Stromal cell of bone marrow (primary cell): Measurements from ENCODE around the gene MCCD1.
"Not testable (repeated sequence)": the region's sequence is repeated elsewhere in the genome, so short reads cannot be mapped to it uniquely, and the experiment has no call there.

ENCODE experiments used
- DNase-seq: peaks from one replicate; pipeline ENCODE4 v3.0.0-alpha.2; 2012; ENCODE audit warnings: low read depth

Gene MCCD1

DNA sequence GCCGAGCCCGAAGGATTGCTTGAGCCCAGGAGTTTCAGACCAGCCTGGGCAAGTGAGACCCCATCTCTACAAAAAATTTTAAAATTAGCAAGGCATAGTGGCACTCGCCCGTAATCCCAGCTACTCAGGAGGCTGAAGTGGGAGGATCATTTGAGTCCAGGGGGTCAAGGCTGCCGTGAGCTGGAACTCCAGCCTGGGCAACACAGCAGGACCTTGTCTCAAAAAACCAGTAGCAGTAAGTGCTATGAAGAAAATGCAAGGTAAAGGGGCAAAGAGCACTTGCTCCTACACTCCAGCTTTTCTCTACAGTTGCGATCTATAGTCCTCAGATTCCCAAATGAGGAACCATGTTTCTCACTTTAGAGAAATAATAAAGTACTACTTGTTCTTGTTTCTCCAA, 14.9 kb downstream of the MCCD1 start:
- no peak for DNase-seq

DNA sequence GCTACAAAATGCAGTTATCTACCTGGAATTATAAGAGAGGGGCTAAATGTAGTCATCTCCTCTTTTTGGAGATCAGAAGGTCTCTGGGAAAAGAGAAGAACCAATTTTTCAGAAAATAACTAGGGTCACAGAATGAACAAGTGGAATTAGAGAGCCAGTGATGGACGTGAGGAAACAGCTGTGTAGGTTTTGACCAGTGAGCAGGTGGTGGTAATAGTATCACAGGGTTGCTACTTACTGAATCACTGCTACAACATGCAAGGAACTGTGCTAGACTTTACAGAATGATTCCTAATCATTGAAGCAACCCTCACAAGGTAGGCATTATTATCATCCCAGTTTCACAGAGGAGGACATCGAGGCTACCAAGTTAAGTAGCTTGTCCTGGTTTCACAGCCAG, 15.9 kb downstream of the MCCD1 start:
- DNase-seq = no peak

DNA sequence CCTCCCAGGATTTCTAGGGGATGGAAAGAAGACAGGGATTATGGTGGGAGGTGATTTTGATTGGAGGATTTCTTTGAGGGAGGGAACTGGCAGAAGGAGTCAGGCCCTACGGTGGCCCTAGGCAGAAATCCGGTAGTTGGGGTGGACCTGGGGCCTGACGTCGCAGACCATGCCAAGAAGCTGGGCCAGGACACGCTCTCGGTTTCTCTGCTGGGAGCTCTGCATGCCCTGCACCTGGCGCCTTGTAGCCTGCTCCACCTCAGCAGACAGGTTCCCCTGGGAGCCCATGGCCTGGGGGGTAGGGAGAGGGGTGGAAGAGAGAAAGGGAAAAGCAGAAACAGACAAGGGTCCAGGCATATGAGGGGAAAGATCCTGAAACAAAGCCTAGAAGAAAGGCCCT, 16.5 kb downstream of the MCCD1 start:
- no peak for DNase-seq

DNA sequence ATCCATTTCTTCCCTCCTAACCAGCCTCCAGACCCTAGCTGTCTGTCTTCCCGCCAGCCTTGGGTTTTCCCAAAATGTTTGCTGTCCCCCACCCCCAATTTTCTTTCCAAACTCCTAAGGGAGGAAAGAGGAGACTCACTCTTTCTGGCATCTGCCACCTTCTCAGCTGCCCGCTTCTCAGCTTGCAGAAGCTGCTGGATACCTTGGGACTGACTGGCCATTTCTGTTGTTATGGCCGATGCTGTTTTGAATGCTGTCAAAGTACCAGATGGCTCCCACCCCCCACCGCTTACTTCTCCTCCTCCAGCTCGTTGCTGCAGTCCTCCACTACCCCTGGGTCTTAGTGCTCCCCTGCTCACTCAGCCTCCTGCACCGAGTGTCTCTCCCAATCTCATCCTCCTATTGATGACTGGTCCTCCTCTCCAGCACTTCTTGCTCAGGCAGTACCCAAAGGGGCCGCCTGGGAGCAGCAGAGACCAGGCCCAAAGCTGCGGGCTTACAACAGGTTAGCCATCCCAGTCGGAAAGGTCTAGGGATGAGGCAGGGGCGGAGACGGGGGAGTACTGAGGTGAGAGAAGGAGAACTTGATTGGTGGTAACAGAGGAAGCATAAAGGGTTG, 17.7 kb downstream of the MCCD1 start, which contains the start of gene ATP6V1G2:
ATP6V1G2 (minus strand) TSS at position 270 of the 619 bp plus-strand sequence; CDS start at position 221, 49 bp downstream.
- peak; percentile 89 for DNase-seq

DNA sequence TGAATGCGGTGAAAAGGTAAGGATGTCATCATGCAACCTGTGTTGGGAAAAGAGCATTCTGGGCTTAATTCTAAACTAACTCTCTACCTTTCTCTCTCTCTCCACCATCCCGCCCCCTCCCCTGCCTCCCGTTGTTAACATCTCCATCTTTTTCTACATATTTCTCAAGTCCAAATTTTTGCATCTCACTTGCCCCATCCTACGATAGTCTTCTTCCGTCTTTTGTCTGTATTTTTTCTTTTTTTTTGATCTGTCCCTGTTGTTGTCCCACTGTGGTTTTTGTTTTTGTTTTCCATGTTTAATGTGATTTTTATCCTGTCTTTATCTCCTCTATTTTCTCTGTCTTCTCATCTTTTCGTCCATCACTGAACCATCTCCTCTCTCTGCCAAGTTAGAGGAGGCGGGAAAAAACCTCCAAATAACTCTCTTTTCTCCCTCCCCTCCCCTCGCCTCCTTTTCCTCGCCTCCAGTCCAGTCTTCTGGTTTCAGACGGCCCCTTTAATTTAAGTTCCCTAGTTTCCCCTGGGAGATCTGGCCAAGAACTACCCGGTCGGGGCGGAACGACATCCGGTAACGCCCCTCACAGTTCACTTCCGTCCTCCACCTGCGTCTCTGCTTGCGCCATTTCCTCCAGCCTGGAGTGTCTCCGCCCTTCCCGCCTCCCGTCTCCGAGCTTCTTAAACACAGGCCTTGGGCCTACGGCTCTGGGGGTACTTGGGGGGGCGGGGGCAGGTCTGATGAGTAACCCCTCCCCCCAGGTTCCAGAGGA, 18.4 kb downstream of the MCCD1 start, which contains the start of gene NFKBIL1:
NFKBIL1 (plus strand) TSS at position 651 of the 769 bp plus-strand sequence; CDS start at position 738, 87 bp downstream.
- peak; percentile 98 for DNase-seq

DNA sequence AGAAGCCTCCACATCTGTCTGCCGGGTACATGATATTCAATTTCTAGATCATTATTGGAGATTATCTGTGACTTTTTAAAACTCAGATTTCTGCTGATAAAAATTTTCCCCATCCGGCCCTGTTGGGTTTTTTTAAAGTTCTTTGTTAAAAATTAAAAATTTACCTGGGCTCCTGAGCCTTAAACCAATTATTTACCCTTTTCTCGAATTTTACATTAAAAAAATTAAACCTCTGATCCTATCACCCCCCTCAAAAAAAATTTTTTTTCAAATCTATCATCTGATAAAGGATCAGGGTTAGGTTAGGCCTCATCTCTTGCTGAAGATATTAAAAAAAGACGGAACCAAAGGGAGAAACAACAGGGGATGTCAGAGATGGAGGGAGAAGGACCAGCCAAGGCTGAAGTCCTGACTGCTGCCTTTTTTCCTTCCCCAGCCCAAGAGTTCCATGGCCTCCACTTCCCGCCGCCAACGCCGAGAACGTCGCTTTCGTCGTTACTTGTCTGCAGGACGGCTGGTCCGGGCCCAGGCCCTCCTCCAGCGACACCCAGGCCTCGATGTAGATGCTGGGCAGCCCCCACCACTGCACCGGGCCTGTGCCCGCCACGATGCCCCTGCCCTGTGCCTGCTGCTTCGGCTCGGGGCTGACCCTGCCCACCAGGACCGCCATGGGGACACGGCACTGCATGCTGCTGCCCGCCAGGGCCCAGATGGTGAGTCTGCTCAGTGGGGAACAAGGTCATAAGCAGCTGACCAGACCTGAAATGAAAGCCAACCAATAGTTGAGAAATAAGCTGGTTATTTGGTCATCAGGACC, 19.2 kb downstream of the MCCD1 start:
- no peak for DNase-seq

DNA sequence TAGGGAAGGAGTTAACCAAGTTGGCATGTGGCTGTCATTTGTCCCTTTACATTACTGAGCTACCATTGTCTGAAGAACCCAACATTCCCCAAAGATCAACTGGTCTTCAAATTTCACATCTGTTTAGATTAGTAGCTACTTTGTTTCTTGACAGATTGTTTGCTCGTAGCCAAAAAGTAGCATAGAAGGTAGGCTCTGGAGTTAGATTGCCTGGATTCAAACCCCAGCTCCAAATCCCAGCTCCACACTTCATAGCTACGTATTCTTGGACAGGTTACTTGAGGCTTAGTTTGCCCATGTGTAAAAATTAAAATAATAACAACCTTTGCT, 19.7 kb downstream of the MCCD1 start:
- DNase-seq = no peak

DNA sequence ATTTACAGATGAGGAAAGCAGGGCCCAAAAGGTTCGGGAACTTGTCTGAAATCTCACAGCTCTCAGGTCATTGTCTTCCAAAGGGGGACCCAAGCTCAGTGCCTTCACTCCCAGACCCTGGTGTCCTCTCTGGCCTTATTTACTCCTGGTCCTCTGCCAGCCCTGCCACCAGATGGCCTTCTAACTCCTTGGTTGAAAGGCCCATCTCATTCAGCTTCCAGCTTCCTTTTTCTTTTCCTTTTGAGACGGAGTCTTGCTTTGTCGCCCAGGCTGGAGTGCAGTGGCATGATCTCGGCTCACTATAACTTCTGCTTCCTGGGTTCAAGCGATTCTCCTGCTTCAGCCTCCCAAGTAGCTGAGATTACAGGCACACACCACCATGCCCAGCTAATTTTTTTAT, 22.6 kb downstream of the MCCD1 start:
- DNase-seq = not testable (repeated sequence)

DNA sequence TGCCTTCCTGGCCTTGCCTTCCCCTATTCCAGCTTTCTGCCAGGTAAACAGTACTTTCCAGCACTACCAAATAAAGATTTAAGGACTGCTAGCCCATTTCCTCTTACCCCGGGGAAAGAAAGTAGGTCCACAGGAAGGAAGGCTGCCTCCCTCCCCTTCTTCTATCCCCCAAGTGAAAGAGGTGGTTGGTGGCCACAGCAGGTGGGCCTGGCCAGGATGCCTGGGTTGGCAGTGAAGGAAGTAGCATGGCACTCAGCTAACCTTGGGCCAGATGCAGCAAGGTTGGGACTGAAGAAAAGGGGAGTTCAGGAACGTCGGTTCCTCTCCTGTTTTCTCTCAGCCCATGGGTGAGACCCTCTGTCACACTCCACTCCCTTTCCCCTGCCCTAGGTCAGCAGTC, 27.5 kb downstream of the MCCD1 start:
- DNase-seq = no peak

DNA sequence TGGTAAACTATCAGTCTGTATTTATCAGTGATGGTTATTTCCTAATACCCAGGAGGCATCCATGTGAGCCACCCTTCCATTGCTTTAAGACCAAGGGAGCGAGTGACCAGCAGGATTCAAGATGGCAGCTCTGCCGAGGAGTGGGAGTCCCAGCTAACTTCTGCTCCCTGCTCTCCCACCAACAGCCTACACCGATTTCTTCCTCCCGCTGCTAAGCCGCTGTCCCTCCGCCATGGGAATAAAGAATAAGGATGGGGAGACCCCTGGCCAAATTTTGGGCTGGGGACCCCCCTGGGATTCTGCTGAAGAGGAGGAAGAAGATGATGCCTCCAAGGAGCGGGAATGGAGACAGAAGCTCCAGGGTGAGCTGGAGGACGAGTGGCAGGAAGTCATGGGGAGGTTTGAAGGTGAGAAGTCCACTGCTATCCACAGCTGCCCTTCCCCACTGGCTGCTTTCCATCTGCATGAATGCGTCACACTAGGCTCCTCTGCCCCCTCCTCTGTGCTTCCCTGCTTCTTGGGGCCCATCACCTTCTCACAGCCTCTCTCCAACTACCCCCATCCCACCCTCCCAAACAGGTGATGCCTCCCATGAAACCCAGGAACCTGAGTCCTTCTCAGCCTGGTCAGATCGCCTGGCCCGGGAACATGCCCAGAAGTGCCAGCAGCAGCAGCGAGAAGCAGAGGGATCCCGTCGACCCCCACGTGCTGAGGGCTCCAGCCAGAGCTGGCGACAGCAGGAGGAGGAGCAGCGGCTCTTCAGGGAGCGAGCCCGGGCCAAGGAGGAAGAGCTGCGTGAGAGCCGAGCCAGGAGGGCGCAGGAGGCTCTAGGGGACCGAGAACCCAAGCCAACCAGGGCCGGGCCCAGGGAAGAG, 28.9 kb downstream of the MCCD1 start:
- no peak for DNase-seq

DNA sequence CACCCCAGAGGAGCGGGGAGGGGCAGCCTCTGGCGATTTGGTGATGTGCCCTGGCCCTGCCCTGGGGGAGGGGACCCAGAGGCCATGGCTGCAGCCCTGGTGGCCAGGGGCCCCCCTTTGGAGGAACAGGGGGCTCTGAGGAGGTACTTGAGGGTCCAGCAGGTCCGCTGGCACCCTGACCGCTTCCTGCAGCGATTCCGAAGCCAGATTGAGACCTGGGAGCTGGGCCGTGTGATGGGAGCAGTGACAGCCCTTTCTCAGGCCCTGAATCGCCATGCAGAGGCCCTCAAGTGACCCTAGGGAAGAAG, 29.5 kb downstream of the MCCD1 start:
- no peak for DNase-seq

DNA sequence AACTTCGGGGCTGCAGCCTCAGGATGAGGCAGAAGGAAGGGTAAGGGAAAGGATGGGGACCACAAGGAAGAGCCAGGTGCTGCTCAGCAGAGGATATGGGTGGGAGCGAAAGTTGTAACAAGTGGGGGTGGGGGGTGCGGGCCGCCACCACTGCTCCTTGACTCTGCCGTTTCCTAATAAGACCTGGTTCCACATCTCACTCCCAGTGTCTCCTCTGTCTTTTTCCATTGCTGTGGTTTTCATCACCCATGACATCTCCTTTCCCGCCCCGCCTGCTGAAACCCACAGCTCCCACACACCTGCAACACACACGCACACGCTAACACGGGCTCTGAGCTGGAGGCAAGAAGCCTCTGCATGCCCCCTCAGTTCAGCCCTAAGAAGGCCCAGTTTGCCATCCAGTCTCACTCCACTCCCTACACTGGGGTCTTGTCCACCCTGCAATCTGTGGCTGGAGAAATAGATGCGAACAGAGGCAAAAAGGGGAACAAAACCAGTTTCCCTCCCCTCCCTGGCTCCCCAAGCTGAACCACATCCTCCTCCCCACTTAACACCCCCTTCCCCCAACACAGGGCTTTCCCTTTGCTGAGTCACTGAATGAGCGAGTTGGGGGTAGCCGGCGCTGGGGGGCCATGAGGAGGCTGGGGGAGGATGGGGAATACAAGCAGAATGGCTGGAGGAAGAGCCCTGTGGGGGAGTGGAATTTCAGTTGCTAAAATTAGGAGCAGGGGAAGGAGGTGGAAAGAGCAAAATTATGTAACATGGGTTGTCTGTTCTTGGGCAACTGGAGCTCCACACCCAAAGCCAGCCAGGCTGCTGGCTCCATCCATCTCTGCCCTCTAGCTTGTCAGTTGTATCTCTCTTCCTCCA, 30.1 kb downstream of the MCCD1 start:
- no peak for DNase-seq

DNA sequence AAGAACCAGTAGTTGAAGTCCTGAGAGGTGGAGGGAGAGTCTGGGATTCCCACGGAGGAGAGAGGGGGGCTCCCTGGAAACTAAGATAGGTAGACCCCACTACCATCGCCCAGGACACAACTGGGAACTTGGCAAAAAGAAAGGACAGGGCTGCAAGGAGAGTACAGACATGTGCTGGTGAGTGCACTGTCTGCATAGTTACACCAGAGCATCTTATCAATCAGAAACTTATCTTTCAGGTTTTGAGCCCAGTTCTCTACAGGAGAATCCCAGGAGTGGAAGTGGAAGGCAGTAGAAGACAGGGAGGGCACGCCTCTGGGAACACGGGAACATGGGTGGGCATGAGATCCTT, 30.8 kb downstream of the MCCD1 start:
- DNase-seq = no peak

DNA sequence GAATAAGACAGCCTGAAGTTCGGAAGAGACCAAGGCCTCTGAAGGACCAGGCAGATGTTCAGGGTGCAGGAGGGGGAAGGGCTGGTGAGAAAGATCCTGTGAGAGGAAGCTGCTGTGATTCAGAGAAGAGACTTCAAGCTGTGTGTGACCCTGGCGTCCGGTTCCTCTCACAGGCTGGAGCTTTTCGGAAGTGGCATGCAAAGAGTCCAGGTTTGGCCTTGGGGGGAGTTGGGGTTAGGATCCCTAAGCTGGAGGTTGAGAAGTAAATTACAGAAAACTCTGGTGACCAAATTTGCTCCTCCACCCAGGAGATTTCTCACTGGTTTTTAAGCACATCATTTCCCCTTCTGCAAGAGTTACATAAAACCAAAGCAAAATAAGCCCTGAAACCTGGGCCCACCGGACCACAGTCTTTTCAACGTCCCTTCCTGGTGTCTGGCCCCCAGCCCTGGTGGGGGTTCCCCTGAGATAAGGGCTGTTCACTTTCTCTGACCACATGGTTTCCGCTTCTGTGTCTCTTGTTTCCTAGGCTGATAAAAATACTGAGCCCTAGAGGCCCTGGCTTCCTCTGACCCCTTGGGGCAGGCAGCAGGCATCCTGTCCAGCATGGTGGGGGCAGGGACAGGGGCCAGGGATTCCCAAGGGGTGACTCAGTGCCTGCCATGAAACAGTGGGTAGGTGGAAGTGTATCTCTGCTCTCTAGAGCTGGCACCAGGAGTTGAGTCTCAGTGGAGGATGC, 31.4 kb downstream of the MCCD1 start:
- no peak for DNase-seq

DNA sequence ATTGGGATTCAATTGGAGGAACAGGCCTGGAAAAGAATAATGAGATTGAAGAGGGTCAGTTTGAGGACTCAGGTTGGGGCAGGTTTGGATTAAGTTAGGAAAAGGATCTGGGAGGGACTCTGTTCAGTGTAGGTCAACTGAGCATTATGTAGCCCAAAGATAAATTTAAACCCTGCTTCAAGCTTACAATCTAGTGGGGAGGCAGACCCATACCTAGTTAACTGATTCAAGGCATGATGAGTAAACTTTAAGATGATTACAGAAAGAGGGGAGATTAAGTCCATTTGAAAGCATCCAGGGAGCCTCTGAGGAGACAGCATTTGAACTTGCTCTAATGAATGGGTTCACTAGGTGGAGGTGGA, 31.9 kb downstream of the MCCD1 start:
- no peak for DNase-seq

DNA sequence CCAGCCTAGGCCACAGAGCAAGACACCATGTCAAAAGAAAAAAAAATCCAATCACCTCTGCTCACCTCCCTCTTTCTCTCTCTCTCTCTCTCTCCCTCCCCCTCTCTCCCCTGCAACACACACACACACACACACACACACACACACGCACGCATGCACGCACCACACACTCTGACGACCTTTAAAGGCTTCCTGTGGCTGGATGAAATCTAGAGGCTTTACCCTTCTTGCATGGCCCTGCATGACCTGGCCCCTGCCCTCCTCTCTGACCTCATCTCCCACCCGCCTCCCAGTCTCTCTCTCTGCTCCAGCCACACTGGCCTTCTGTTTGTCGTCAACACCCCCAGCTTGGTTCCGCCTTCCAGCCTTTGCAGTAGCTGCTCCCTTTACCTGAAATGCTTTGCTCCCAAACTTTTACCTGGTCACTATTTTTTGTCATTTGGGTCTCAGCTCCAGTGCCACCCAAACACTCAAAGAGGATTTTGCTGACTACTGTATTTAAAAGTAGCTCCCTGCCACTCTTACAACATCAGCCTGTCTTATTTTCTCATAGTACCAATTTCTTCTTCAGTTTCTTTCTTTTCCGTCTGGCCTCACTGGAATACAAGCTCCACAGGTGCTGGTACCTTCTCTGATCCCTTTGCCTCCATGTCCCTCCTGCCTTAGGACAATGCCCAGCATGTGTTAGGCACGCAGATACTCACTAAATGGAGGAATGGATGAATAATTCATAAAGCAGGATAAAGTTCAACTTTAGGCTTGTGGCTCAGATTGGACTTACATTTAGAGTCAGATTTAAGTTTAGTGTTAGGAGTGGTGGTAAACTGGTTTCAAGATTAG, 39.0 kb downstream of the MCCD1 start:
- DNase-seq = no peak

DNA sequence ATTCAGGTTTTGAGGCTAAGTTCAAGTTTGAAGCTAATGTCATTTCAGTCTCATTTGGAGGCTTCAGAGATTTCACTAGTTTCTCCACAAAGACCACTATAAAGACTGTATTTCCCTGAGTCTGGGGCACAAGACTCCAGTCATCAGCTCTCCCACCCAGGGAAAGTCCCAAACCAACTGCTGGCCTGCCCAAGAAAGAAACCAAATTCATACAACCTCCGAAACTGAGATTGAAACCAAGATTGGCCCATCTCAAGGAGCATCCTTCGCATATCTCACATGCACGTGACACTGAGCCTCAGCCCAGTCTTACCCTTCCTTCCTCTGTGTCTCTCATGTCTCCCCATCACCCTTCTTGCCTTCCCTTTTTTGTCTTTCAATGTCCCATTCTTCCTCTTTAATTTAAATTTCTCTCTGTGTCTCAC, 39.8 kb downstream of the MCCD1 start:
- no peak for DNase-seq

DNA sequence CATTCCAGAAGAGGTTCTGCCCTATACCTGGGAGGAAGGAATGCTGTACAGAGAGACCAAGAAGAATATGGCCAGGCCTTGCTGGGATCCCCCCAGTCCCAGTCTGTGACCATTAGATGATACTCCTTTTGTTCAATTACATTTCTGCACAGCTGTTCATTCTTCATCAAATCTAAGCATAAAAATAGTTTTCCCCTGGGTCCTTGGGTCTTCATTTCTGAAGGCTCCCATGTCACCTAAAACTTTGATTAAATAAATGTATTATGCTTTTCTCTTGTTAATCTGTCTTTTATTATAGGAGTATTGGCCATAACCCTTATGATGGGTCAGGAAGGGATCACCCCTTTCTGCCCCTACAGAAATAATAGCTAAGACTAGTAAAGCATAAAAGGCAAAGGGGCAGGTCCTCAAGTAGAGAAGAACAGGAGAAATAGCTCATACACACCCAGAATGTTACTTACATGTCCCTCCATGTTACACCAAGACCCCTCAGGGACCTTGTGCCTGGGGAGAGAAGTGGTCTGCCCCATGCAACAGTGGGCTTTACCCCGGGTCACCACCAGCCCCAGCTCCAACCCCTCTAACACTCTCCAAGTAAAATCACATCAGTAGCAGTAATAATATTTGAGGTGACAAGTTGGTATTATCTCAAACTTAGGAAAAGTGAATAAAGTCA, 41.2 kb downstream of the MCCD1 start:
- DNase-seq = no peak
